K562 (cell line): ENCODE measurements around the gene TMEM185B. TPM values are rescaled to one million over a fixed set of nuclear protein-coding genes. Genes with fewer than 3 reads are reported as not detected.

ENCODE experiments used
- ATAC-seq: fragments of 200-7000 bp; cut with Tn5 transposase; 3 replicates; pipeline ENCODE4 v1.9.1; 2020; ENCODE audit warnings: moderate library complexity
- BruUV-seq: library from RNA; stranded (reverse); fragments of 400-500 nt; replicated peaks from 2 replicates; lab custom pipeline; 2021; lab: Mats Ljungman, UMichigan
- CTCF ChIA-PET: fragments of 300-600 bp; formaldehyde crosslinking; extraction: SDS; loops from one replicate; lab custom pipeline; 2021; ENCODE audit warnings: low intra/inter-chr PET ratio; lab: Yijun Ruan, JAX
- POLR2A ChIA-PET: fragments of 300-600, 350-650 bp; sonication (Branson Sonifier 250); formaldehyde crosslinking; extraction: SDS; loops from one replicate; lab custom pipeline; 2021; ENCODE audit warnings: antibody characterized with exemption, inconsistent platforms; lab: Yijun Ruan, JAX
- DNase-seq, 4 experiments: peaks; one replicate each; pipeline versions ENCODE4 v3.0.0 to v3.0.0-alpha.2; 2011 to 2018; ENCODE audit warnings: low spot score in 3 of 4, mixed read lengths in 3 of 4; ENCODE audit errors: extremely low read depth in 1 of 4
- FAIRE-seq: peaks from 2 replicates; lab custom pipeline; 2011; peaks lifted over from hg19 to GRCh38; lab: Jason Lieb, UNC
- H2AFZ ChIP-seq: 2 replicates; pipeline ENCODE4 v1.6.0; 2011; ENCODE audit warnings: low read depth, low read length, control low read depth, inconsistent platforms
- H3K27ac ChIP-seq: fragments of 200-600 bp; 3 replicates; pipeline ENCODE4 v1.8.0; 2011; ENCODE audit warnings: low read depth, mild to moderate bottlenecking, control low read depth, inconsistent platforms, low read length, moderate library complexity, mixed read lengths; ENCODE audit errors: extremely low read depth
- H3K27me3 ChIP-seq, 2 experiments: fragments of 300-600 bp in 1 of 2; 2 replicates in 1 of 2; 3 replicates in 1 of 2; pipeline versions ENCODE4 v1.6.0 to v1.8.0; 2011; ENCODE audit warnings: inconsistent platforms in 2 of 2, low read length in 2 of 2, mild to moderate bottlenecking in 1 of 2, mixed read lengths in 1 of 2, moderate library complexity in 1 of 2; ENCODE audit not compliant: control insufficient read depth in 2 of 2, insufficient read depth in 2 of 2
- H3K36me3 ChIP-seq: fragments of 300-600 bp; 3 replicates; pipeline ENCODE4 v1.8.0; 2011; ENCODE audit warnings: mild to moderate bottlenecking, low read length, inconsistent platforms; ENCODE audit not compliant: control insufficient read depth, insufficient read depth
- H3K4me1 ChIP-seq, 2 experiments: fragments of 200-600 bp in 1 of 2; replicated peaks in 1 of 2; 2 replicates in 1 of 2; 3 replicates in 1 of 2; pipeline versions ENCODE4 v1.5.1 to v1.8.0; 2011; ENCODE audit warnings: inconsistent platforms in 2 of 2, low read length in 2 of 2, mild to moderate bottlenecking in 1 of 2, mixed read lengths in 1 of 2, moderate library complexity in 1 of 2; ENCODE audit not compliant: control insufficient read depth in 2 of 2, insufficient read depth in 2 of 2
- H3K4me2 ChIP-seq: 2 replicates; pipeline ENCODE4 v1.6.1; 2011; ENCODE audit warnings: low read length, control low read depth, inconsistent platforms, mixed read lengths; ENCODE audit not compliant: insufficient read depth
- H3K4me3 ChIP-seq: fragments of 200-600 bp; sonication (generic), shearing (Covaris generic); 2 replicates; pipeline ENCODE4 v1.5.1; 2016; ENCODE audit warnings: control low read depth, inconsistent platforms
- H3K79me2 ChIP-seq: fragments of 200-600 bp; 3 replicates; pipeline ENCODE4 v1.8.0; 2011; ENCODE audit warnings: low read length, inconsistent platforms; ENCODE audit not compliant: control insufficient read depth, insufficient read depth
- H3K9ac ChIP-seq, 2 experiments: 2 replicates each; pipeline versions ENCODE4 v1.6.0 to v1.6.1; 2011; ENCODE audit warnings: low read depth in 2 of 2, low read length in 2 of 2, control low read depth in 1 of 2, inconsistent platforms in 1 of 2, mild to moderate bottlenecking in 1 of 2, mixed read lengths in 1 of 2; ENCODE audit not compliant: insufficient read depth in 1 of 2
- H3K9me1 ChIP-seq: one replicate; pipeline ENCODE4 v1.6.0; 2011; ENCODE audit warnings: inconsistent platforms, mild to moderate bottlenecking, low read length, moderate library complexity; ENCODE audit not compliant: control insufficient read depth, insufficient read depth
- H3K9me3 ChIP-seq: replicated peaks from 2 replicates; pipeline ENCODE4 v1.5.1; 2011; ENCODE audit warnings: low read depth, low read length, inconsistent platforms; ENCODE audit not compliant: control insufficient read depth, insufficient read depth
- H4K20me1 ChIP-seq: replicated peaks from 2 replicates; pipeline ENCODE4 v1.6.1; 2011; ENCODE audit warnings: low read length, inconsistent platforms, mixed read lengths; ENCODE audit not compliant: control insufficient read depth, insufficient read depth
- CREM ChIP-seq: IDR thresholded peaks from 2 replicates; pipeline ENCODE4 v1.6.1; 2014; ENCODE audit warnings: antibody characterized with exemption, low read depth
- HMGN3 ChIP-seq: IDR thresholded peaks from 2 replicates; pipeline ENCODE4 v1.6.1; 2011; ENCODE audit warnings: borderline replicate concordance, low read depth, mild to moderate bottlenecking, mixed read lengths, low read length; ENCODE audit not compliant: insufficient read length; ENCODE audit errors: extremely low read depth
- KDM5B ChIP-seq: fragments of 200-600 bp; sonication (generic); IDR thresholded peaks from 2 replicates; pipeline ENCODE4 v1.6.1; 2012; ENCODE audit warnings: low read depth, mild to moderate bottlenecking, moderate library complexity, low read length, control low read depth, inconsistent platforms; ENCODE audit not compliant: insufficient replicate concordance
- LEF1 ChIP-seq: fragments of 450-650 bp; IDR thresholded peaks from 2 replicates; pipeline ENCODE4 v1.6.1; 2016; ENCODE audit warnings: mild to moderate bottlenecking
- NEUROD1 ChIP-seq: fragments of 150-350 bp; IDR thresholded peaks from 2 replicates; pipeline ENCODE4 v1.6.1; 2014; ENCODE audit warnings: borderline replicate concordance, low read length, low read depth; ENCODE audit not compliant: partially characterized antibody
- POLR3A ChIP-seq: IDR thresholded peaks from 2 replicates; pipeline ENCODE4 v1.6.1; 2011; ENCODE audit warnings: borderline replicate concordance, mild to moderate bottlenecking, moderate library complexity; ENCODE audit not compliant: insufficient read length, insufficient read depth; ENCODE audit errors: extremely low read depth
- PYGO2 ChIP-seq: fragments of 450-650 bp; IDR thresholded peaks from 2 replicates; pipeline ENCODE4 v1.6.1; 2016; ENCODE audit warnings: mild to moderate bottlenecking, missing genetic modification characterization, moderate library complexity, missing compliant biosample characterization
- SMARCA4 ChIP-seq: fragments of 450-650 bp; IDR thresholded peaks from 2 replicates; pipeline ENCODE4 v1.6.1; 2016
- ZNF584 ChIP-seq: fragments of 200-800 bp; sonication (Bioruptor generic); IDR thresholded peaks from 2 replicates; pipeline ENCODE4 v1.6.1; 2016; ENCODE audit warnings: low read depth, mild to moderate bottlenecking, missing genetic modification characterization, missing compliant biosample characterization
- WGBS: fragments of 100-300 bp; shearing (Covaris generic); methylation state at CpG from one replicate; pipeline ENCODE4 v1.1.6; 2016; ENCODE audit warnings: low coverage, mixed read lengths; ENCODE audit not compliant: insufficient coverage; ENCODE audit errors: missing lambda C conversion rate; 5-methylcytosine and 5-hydroxymethylcytosine counted together
- in situ Hi-C: fragments of 300-500 bp; cut with MboI; formaldehyde crosslinking; loops from 4 replicates; pipeline ENCODE4 v1.15.0; 2018; ENCODE audit warnings: inconsistent platforms, mixed read lengths
- intact Hi-C: fragments of 100-400 bp; cut with micrococcal nuclease; formaldehyde crosslinking; loops from 2 replicates; pipeline ENCODE4 v1.14.2; 2022
- polyA plus RNA-seq, 8 experiments: library from polyadenylated mRNA; depleted of rRNA in 4 of 8; stranded (reverse) in 5 of 8; unstranded in 3 of 8; fragments of >200 nt; fragmentation: Nextera tagmentation in 2 of 8; fragmentation: Illumina TruSeq in 1 of 8; extraction: Ambion mirVana in 2 of 8; extraction: Trizol in 1 of 8; gene quantifications; 2 replicates each; pipeline versions ENCODE4 v1.2.1 to v1.2.3, GENCODE V29; 2011 to 2014; ENCODE audit warnings: inconsistent platforms in 1 of 8, missing spikeins in 1 of 8
- total RNA-seq, 7 experiments: library from RNA; depleted of rRNA in 6 of 7; stranded (reverse); fragments of >200 nt in 6 of 7; fragmentation: Illumina TruSeq in 2 of 7; extraction: Trizol in 2 of 7; gene quantifications; 2 replicates each; pipeline versions ENCODE4 v1.2.1 to v1.2.3, GENCODE V29; 2011 to 2021; ENCODE audit warnings: low replicate concordance in 1 of 7
- TF ChIP-seq, protein P1 (sequence below): fragments of 450-650 bp; IDR thresholded peaks from 2 replicates; pipeline ENCODE4 v1.6.1; 2018; ENCODE audit not compliant: partially characterized antibody
- TF ChIP-seq, protein P2 (sequence below): fragments of 450-650 bp; IDR thresholded peaks from 2 replicates; pipeline ENCODE4 v1.7.0; 2016; ENCODE audit warnings: borderline replicate concordance
- TF ChIP-seq, protein P3 (sequence below): fragments of 450-650 bp; formaldehyde crosslinking; IDR thresholded peaks from 2 replicates; pipeline ENCODE4 v1.4.0; 2022; ENCODE audit warnings: missing genetic modification characterization

The TMEM185B gene
- total and polyA plus RNA-seq, 9 of the 15 experiments (the other 6 are each of a cell fraction or from before 2014, with no cell fraction given) = 2.9 to 28.2 (median 11.5) TPM

DNA sequence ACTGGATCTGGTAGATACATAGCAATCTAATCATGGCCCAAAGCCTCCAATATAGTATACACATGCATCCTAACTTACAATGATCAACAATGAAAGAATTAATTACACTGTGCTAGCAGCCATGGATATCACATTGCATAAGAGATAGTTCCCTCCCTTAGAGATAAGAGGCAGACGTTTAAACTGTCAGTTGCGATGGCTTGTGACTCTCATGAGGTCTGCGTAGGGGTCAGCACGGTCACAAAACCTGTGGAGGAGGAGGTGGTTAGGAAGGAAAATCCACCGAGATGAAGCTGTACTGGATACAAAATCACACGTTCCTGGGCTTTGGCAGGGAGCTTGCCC lies 28.7 kb upstream of the TMEM185B start:
- intact Hi-C loops = loop anchor here (1.0 to 2.0 kb wide), 3 partner anchors 29 to 61 kb away; partner anchors contain the start of gene TMEM185B
- H3K9ac ChIP-seq = peak overlapping the region; percentile 55 to 88
- DNase-seq (peak in 3 of 4 experiments; percentile 27 to 70 (median 34)), ATAC-seq (peak; percentile 16), FAIRE-seq (peak; percentile 74)
- H2AFZ ChIP-seq = peak overlapping the region; percentile 81
- peaks cover 37% of the 10 kb centered on the region for H3K79me2 ChIP-seq
- H3K4me2 ChIP-seq = peak overlapping the region; percentile 94
- H3K4me1 ChIP-seq = peaks cover 20 to 23% of the 10 kb centered on the region in 2 experiments
- H3K27me3 ChIP-seq = peaks cover 0 to 6% of the 10 kb centered on the region in 2 experiments; a peak in 3 of 5 replicates
- H3K9me1 ChIP-seq = no peaks in the 10 kb centered on the region
- POLR2A ChIA-PET = interaction anchor here (0.6 to 3.5 kb wide), 3 partner anchors 9 to 11 kb away, joined by 3 to 15 read pairs (median 5); no protein-coding TSS in a partner anchor
- H3K9me3 ChIP-seq = peaks cover 2% of the 10 kb centered on the region; the same call in 1 of the 2 replicates
- H3K4me3 ChIP-seq = peak overlapping the region; percentile 76
- WGBS = 0% methylated on average over 6 of the region's 6 CpGs
- peaks cover 2% of the 10 kb centered on the region; the same call in 1 of the 3 replicates for H3K36me3 ChIP-seq
- BruUV-seq = no TSS peak
- H3K27ac ChIP-seq = peak overlapping the region; percentile 61; the same call in 2 of the 3 replicates
- CTCF ChIA-PET = no interaction called here
- in situ Hi-C loops = no loop called here
- no peaks in the 10 kb centered on the region; the same call in 1 of the 2 replicates for H4K20me1 ChIP-seq
- TF ChIP-seq, protein P1, sequence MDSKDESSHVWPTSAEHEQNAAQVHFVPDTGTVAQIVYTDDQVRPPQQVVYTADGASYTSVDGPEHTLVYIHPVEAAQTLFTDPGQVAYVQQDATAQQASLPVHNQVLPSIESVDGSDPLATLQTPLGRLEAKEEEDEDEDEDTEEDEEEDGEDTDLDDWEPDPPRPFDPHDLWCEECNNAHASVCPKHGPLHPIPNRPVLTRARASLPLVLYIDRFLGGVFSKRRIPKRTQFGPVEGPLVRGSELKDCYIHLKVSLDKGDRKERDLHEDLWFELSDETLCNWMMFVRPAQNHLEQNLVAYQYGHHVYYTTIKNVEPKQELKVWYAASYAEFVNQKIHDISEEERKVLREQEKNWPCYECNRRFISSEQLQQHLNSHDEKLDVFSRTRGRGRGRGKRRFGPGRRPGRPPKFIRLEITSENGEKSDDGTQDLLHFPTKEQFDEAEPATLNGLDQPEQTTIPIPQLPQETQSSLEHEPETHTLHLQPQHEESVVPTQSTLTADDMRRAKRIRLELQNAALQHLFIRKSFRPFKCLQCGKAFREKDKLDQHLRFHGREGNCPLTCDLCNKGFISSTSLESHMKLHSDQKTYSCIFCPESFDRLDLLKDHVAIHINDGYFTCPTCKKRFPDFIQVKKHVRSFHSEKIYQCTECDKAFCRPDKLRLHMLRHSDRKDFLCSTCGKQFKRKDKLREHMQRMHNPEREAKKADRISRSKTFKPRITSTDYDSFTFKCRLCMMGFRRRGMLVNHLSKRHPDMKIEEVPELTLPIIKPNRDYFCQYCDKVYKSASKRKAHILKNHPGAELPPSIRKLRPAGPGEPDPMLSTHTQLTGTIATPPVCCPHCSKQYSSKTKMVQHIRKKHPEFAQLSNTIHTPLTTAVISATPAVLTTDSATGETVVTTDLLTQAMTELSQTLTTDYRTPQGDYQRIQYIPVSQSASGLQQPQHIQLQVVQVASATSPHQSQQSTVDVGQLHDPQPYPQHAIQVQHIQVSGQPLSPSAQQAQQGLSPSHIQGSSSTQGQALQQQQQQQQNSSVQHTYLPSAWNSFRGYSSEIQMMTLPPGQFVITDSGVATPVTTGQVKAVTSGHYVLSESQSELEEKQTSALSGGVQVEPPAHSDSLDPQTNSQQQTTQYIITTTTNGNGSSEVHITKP = no peak
- TF ChIP-seq, protein P2, sequence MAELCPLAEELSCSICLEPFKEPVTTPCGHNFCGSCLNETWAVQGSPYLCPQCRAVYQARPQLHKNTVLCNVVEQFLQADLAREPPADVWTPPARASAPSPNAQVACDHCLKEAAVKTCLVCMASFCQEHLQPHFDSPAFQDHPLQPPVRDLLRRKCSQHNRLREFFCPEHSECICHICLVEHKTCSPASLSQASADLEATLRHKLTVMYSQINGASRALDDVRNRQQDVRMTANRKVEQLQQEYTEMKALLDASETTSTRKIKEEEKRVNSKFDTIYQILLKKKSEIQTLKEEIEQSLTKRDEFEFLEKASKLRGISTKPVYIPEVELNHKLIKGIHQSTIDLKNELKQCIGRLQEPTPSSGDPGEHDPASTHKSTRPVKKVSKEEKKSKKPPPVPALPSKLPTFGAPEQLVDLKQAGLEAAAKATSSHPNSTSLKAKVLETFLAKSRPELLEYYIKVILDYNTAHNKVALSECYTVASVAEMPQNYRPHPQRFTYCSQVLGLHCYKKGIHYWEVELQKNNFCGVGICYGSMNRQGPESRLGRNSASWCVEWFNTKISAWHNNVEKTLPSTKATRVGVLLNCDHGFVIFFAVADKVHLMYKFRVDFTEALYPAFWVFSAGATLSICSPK = no peak
- TF ChIP-seq NEUROD1 (peak; percentile 21), LEF1 (peak; percentile 43; the same call in 1 of the 2 replicates), HMGN3 (peak; percentile 23), PYGO2 (no peak), ZNF584 (CRISPR knock-in tag) (no peak), KDM5B (peak; percentile 41), POLR3A (no peak), CREM (peak; percentile 54; the same call in 1 of the 2 replicates), SMARCA4 (peak; percentile 55)
- TF ChIP-seq, protein P3, sequence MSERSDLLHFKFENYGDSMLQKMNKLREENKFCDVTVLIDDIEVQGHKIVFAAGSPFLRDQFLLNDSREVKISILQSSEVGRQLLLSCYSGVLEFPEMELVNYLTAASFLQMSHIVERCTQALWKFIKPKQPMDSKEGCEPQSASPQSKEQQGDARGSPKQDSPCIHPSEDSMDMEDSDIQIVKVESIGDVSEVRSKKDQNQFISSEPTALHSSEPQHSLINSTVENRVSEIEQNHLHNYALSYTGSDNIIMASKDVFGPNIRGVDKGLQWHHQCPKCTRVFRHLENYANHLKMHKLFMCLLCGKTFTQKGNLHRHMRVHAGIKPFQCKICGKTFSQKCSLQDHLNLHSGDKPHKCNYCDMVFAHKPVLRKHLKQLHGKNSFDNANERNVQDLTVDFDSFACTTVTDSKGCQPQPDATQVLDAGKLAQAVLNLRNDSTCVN (CRISPR knock-in tag) = no peak
